Measurements from ENCODE around the gene REEP3. TPM values are rescaled to one million over a fixed set of nuclear protein-coding genes. Genes with fewer than 3 reads are reported as not detected.

Gene REEP3
- total RNA-seq, 2 donors from 2014 or later = 20.8 to 22.1 TPM

GRCh38 chr10:63522277-63522687 is 1.1 kb downstream of the REEP3 start:
- peak overlapping the region; percentile 95 to 99 (median 98) for H3K27ac ChIP-seq
- no peaks in the 10 kb centered on the region for H3K36me3 ChIP-seq (replicated peaks in 1 of 2; ENCODE audit: insufficient read depth in 1 of 2, low read depth in 2 of 2)
- intact Hi-C loops (cut with DNase I) = no loop called here
- DNase-seq (no peak), ATAC-seq (peak; percentile 32)
- no peak for TF ChIP-seq CTCF (IDR thresholded peaks at IDR 0.05)
- no peak for TF ChIP-seq POLR2A (IDR thresholded peaks at IDR 0.05)
- H3K27me3 ChIP-seq = no peaks in the 10 kb centered on the region
- H3K4me3 ChIP-seq = peak overlapping the region; percentile 55 to 63
- WGBS, 2 donors = 0 to 1% methylated on average over 3 of the region's 3 CpGs
- peaks cover 32% of the 10 kb centered on the region for H3K4me1 ChIP-seq
- no peaks in the 10 kb centered on the region for H3K9me3 ChIP-seq

DNA sequence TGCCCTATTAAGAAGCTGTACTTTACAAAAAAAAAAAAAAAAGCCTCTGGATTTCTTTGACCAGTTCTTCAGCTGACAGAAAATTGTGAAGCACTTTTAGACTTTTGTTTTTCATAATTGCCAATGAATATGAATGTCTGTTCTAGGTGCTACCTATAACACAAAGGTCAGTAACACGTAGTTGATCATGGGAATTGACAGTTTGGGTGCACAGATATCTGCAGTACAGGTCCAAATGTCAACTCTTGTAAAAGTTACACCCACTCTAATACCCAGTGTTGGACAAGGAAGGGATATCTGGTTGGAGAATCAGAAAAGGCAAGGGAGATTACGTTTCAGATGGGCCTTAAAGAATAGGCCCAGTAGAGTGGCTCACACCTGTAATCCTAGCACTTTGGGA is 1.8 kb downstream of the REEP3 start:
- intact Hi-C loops (cut with DNase I) = no loop called here
- Histone ChIP-seq H3K27me3 (no peaks in the 10 kb centered on the region), H3K9me3 (no peaks in the 10 kb centered on the region), H3K4me1 (peaks cover 32% of the 10 kb centered on the region), H3K4me3 (no peak overlapping the region), H3K27ac (peak overlapping the region in 2 of 4 donors; percentile 97 to 98), H3K36me3 (replicated peaks in 1 of 2; ENCODE audit: insufficient read depth in 1 of 2, low read depth in 2 of 2) (no peaks in the 10 kb centered on the region)
- TF ChIP-seq POLR2A (IDR thresholded peaks at IDR 0.05) = no peak
- no peak for TF ChIP-seq CTCF (IDR thresholded peaks at IDR 0.05)
- DNase-seq = no peak
- 72 to 82% methylated on average over 2 of the region's 2 CpGs for WGBS, 2 donors
- no peak for ATAC-seq

GRCh38 chr10:63525021-63525420 is 3.8 kb downstream of the REEP3 start:
- no peak overlapping the region for H3K4me3 ChIP-seq
- peaks cover 32% of the 10 kb centered on the region for H3K4me1 ChIP-seq
- ATAC-seq = no peak
- no peaks in the 10 kb centered on the region for H3K27me3 ChIP-seq
- no peaks in the 10 kb centered on the region for H3K9me3 ChIP-seq
- intact Hi-C loops (cut with DNase I) = no loop called here
- no peaks in the 10 kb centered on the region for H3K36me3 ChIP-seq (replicated peaks in 1 of 2; ENCODE audit: insufficient read depth in 1 of 2, low read depth in 2 of 2)
- DNase-seq = no peak
- 37 to 45% methylated on average over 3 of the region's 3 CpGs for WGBS, 2 donors
- TF ChIP-seq CTCF (IDR thresholded peaks at IDR 0.05) (no peak), POLR2A (IDR thresholded peaks at IDR 0.05) (no peak)
- no peak overlapping the region for H3K27ac ChIP-seq

- DNase-seq = no peak
- Histone ChIP-seq H3K4me1 (peaks cover 22% of the 10 kb centered on the region), H3K36me3 (replicated peaks in 1 of 2; ENCODE audit: insufficient read depth in 1 of 2, low read depth in 2 of 2) (no peaks in the 10 kb centered on the region), H3K9me3 (no peaks in the 10 kb centered on the region), H3K27ac (no peak overlapping the region), H3K27me3 (no peaks in the 10 kb centered on the region), H3K4me3 (no peak overlapping the region)
- TF ChIP-seq POLR2A (IDR thresholded peaks at IDR 0.05) (no peak), CTCF (IDR thresholded peaks at IDR 0.05) (no peak)
- no peak for ATAC-seq
- WGBS, 2 donors = 93 to 98% methylated on average over 4 of the region's 4 CpGs
- intact Hi-C loops (cut with DNase I) = no loop called here
Observed at GRCh38 chr10:63527401-63527800, 6.2 kb downstream of the REEP3 start.

GRCh38 chr10:63528084-63528744 is 7.0 kb downstream of the REEP3 start:
- no peak overlapping the region for H3K4me3 ChIP-seq
- no peaks in the 10 kb centered on the region for H3K36me3 ChIP-seq (replicated peaks in 1 of 2; ENCODE audit: insufficient read depth in 1 of 2, low read depth in 2 of 2)
- intact Hi-C loops (cut with DNase I) = no loop called here
- peaks cover 13% of the 10 kb centered on the region for H3K4me1 ChIP-seq
- H3K27ac ChIP-seq = no peak overlapping the region
- H3K27me3 ChIP-seq = no peaks in the 10 kb centered on the region
- WGBS, 2 donors = 96 to 97% methylated on average over 5 of the region's 5 CpGs
- no peak for TF ChIP-seq POLR2A (IDR thresholded peaks at IDR 0.05)
- no peak for TF ChIP-seq CTCF (IDR thresholded peaks at IDR 0.05)
- ATAC-seq (no peak), DNase-seq (no peak)
- H3K9me3 ChIP-seq = no peaks in the 10 kb centered on the region

All from body of pancreas (tissue), 4 donors.